LoVo (cell line): Measurements from ENCODE around the gene CATSPER4.
A peak's percentile ranks its signal among the peaks of the same experiment; 100 is the strongest.
"Not testable (repeated sequence)": the region's sequence is repeated elsewhere in the genome, so short reads cannot be mapped to it uniquely, and the experiment has no call there.

Experiments
- DNase-seq: peaks from one replicate; pipeline ENCODE4 v3.0.0-alpha.2; 2016; ENCODE audit warnings: low spot score

CATSPER4 gene

GRCh38 chr1:26195805-26196204, 5.4 kb downstream of the CATSPER4 start:
- no peak for DNase-seq

- no peak for DNase-seq
Observed at GRCh38 chr1:26197301-26197700, 6.9 kb downstream of the CATSPER4 start.

- no peak for DNase-seq
Observed at GRCh38 chr1:26197813-26198212, 7.4 kb downstream of the CATSPER4 start.

- no peak for DNase-seq
Observed at GRCh38 chr1:26200413-26200812, 10.0 kb downstream of the CATSPER4 start.

GRCh38 chr1:26203642-26204318, 13.4 kb downstream of the CATSPER4 start:
- no peak for DNase-seq

GRCh38 chr1:26210147-26210870, 19.9 kb downstream of the CATSPER4 start:
- no peak for DNase-seq

GRCh38 chr1:26212726-26213125, 22.3 kb downstream of the CATSPER4 start:
- DNase-seq = no peak

- no peak for DNase-seq
Observed at GRCh38 chr1:26213335-26213905, 23.0 kb downstream of the CATSPER4 start.

- DNase-seq = no peak
Observed at GRCh38 chr1:26215246-26215645, 24.8 kb downstream of the CATSPER4 start.

- DNase-seq = no peak
Observed at GRCh38 chr1:26218906-26219494, 28.6 kb downstream of the CATSPER4 start.

- DNase-seq = no peak
Observed at GRCh38 chr1:26220199-26220912, 30.0 kb downstream of the CATSPER4 start.

GRCh38 chr1:26221094-26221493, 30.7 kb downstream of the CATSPER4 start:
- no peak for DNase-seq

GRCh38 chr1:26224606-26225005, 34.2 kb downstream of the CATSPER4 start:
- DNase-seq = no peak

GRCh38 chr1:26225033-26225831, 34.8 kb downstream of the CATSPER4 start:
- no peak for DNase-seq

GRCh38 chr1:26230682-26231081, 40.3 kb downstream of the CATSPER4 start:
- DNase-seq = not testable (repeated sequence)

GRCh38 chr1:26233903-26234643, 43.7 kb downstream of the CATSPER4 start, which contains the start of gene CEP85:
Gene CEP85 (plus strand): TSS chr1:26234200. CDS start chr1:26239784, 5,584 bp downstream.
- peak; percentile 99 for DNase-seq

GRCh38 chr1:26234644-26235370, 44.4 kb downstream of the CATSPER4 start:
- peak; percentile 24 for DNase-seq

- DNase-seq = peak; percentile 26
Observed at GRCh38 chr1:26237230-26237966, 47.0 kb downstream of the CATSPER4 start.

- DNase-seq = no peak
Observed at GRCh38 chr1:26239936-26240335, 49.5 kb downstream of the CATSPER4 start.
